ENCODE data around the gene TTC7B.

DNA sequence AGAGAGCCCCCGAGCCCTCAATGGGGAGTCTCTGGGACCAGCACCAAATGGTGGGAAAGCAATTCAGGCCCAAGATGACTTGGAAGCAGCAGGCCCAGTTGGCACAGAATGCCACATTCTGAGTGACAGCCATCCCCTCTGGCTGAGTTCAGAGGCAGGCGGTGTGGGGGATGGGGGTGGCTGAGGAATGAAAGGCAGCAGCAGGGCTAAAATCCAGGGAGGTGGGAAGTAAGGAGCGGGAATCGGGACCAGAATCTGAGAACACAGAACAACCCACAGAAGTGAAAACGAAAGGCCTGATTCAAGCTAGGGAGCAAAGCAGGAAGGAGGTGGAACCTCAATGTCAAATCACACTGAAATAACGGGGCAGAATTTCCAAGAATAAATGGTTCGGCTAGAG lies 248.2 kb downstream of the TTC7B start:
- TF ChIP-seq POLR2AphosphoS5 (IDR thresholded peaks at IDR 0.05; ENCODE audit: low read depth, low read length) (no peak), SIN3A (IDR thresholded peaks at IDR 0.05; ENCODE audit: borderline replicate concordance, insufficient read depth, low read length) (no peak), REST (IDR thresholded peaks at IDR 0.05; ENCODE audit: insufficient read depth in 1 of 2, low read depth in 2 of 2, low read length in 2 of 2) (no peak), TAF1 (IDR thresholded peaks at IDR 0.05; ENCODE audit: borderline replicate concordance, insufficient read depth, low read length) (no peak)
